Mucosa of rectum (tissue), 2 donors: ENCODE measurements around the gene PDE4D.

Experiments used
- H3K27ac ChIP-seq, 2 donors: one replicate each; pipeline ENCODE4 v1.7.0; 2013; ENCODE audit warnings: inconsistent platforms in 2 of 2, low read depth in 2 of 2, low read length in 2 of 2
- H3K27me3 ChIP-seq, 2 donors: one replicate each; pipeline ENCODE4 v1.7.0; 2013; ENCODE audit warnings: low read length in 2 of 2; ENCODE audit not compliant: control insufficient read depth in 2 of 2, insufficient read depth in 2 of 2
- H3K36me3 ChIP-seq, 2 donors: one replicate each; pipeline ENCODE4 v1.7.0; 2013; ENCODE audit warnings: low read length in 2 of 2; ENCODE audit not compliant: control insufficient read depth in 2 of 2, insufficient read depth in 2 of 2
- H3K4me1 ChIP-seq, 2 donors: one replicate each; pipeline ENCODE4 v1.7.0; 2013; ENCODE audit warnings: low read length in 2 of 2, mild to moderate bottlenecking in 1 of 2; ENCODE audit not compliant: control insufficient read depth in 2 of 2, insufficient read depth in 2 of 2
- H3K4me3 ChIP-seq, 2 donors: one replicate each; pipeline ENCODE4 v1.7.0; 2013; ENCODE audit warnings: low read length in 2 of 2
- H3K9ac ChIP-seq, 2 donors: one replicate each; pipeline ENCODE4 v1.7.0; 2013; ENCODE audit warnings: low read length in 2 of 2, low read depth in 1 of 2, mild to moderate bottlenecking in 1 of 2
- H3K9me3 ChIP-seq, 2 donors: one replicate each; pipeline ENCODE4 v1.7.0; 2013; ENCODE audit warnings: low read length in 2 of 2; ENCODE audit not compliant: control insufficient read depth in 2 of 2
- donor health status: healthy.
- donor health status: Normal muscosa, but diverticular disease.

The PDE4D gene

GRCh38 chr5:59720063-59720462 lies 173.5 kb downstream of the PDE4D start:
- no peak overlapping the region for H3K9ac ChIP-seq
- H3K36me3 ChIP-seq, result no peaks in the 10 kb centered on the region
- H3K4me1 ChIP-seq, result no peaks in the 10 kb centered on the region
- H3K9me3 ChIP-seq, result no peaks in the 10 kb centered on the region
- no peak overlapping the region for H3K4me3 ChIP-seq
- H3K27me3 ChIP-seq, result no peaks in the 10 kb centered on the region
- H3K27ac ChIP-seq, result no peak overlapping the region

GRCh38 chr5:59716966-59717500 lies 176.5 kb downstream of the PDE4D start:
- Histone ChIP-seq H3K4me1 (no peaks in the 10 kb centered on the region), H3K9me3 (no peaks in the 10 kb centered on the region), H3K27me3 (no peaks in the 10 kb centered on the region), H3K4me3 (no peak overlapping the region), H3K36me3 (no peaks in the 10 kb centered on the region), H3K27ac (no peak overlapping the region), H3K9ac (no peak overlapping the region)

- Histone ChIP-seq H3K27ac (no peak overlapping the region), H3K9me3 (no peaks in the 10 kb centered on the region), H3K4me1 (no peaks in the 10 kb centered on the region), H3K9ac (no peak overlapping the region), H3K27me3 (no peaks in the 10 kb centered on the region), H3K36me3 (no peaks in the 10 kb centered on the region), H3K4me3 (no peak overlapping the region)
These were observed 177.5 kb downstream of the PDE4D start for GRCh38 chr5:59716029-59716428.

- Histone ChIP-seq H3K4me1 (no peaks in the 10 kb centered on the region), H3K27me3 (no peaks in the 10 kb centered on the region), H3K27ac (no peak overlapping the region), H3K9ac (no peak overlapping the region), H3K9me3 (no peaks in the 10 kb centered on the region), H3K36me3 (no peaks in the 10 kb centered on the region), H3K4me3 (no peak overlapping the region)
These were observed 178.3 kb downstream of the PDE4D start for GRCh38 chr5:59715228-59715627.

GRCh38 chr5:59713498-59713844 lies 180.1 kb downstream of the PDE4D start:
- Histone ChIP-seq H3K9me3 (no peaks in the 10 kb centered on the region), H3K9ac (no peak overlapping the region), H3K4me3 (no peak overlapping the region), H3K4me1 (no peaks in the 10 kb centered on the region), H3K36me3 (no peaks in the 10 kb centered on the region), H3K27ac (no peak overlapping the region), H3K27me3 (no peaks in the 10 kb centered on the region)

- no peak overlapping the region for H3K27ac ChIP-seq
- H3K4me1 ChIP-seq, result no peaks in the 10 kb centered on the region
- no peaks in the 10 kb centered on the region for H3K9me3 ChIP-seq
- no peaks in the 10 kb centered on the region for H3K27me3 ChIP-seq
- H3K36me3 ChIP-seq, result no peaks in the 10 kb centered on the region
- no peak overlapping the region for H3K9ac ChIP-seq
- H3K4me3 ChIP-seq, result no peak overlapping the region
These were observed 180.6 kb downstream of the PDE4D start for GRCh38 chr5:59712836-59713497.

GRCh38 chr5:59711310-59711709 lies 182.2 kb downstream of the PDE4D start:
- H3K27ac ChIP-seq, result no peak overlapping the region
- H3K4me3 ChIP-seq, result no peak overlapping the region
- H3K9me3 ChIP-seq, result no peaks in the 10 kb centered on the region
- no peaks in the 10 kb centered on the region for H3K36me3 ChIP-seq
- H3K27me3 ChIP-seq, result no peaks in the 10 kb centered on the region
- H3K9ac ChIP-seq, result no peak overlapping the region
- no peaks in the 10 kb centered on the region for H3K4me1 ChIP-seq

- peak overlapping the region in 1 of 2 donors; percentile 1 for H3K27ac ChIP-seq
- no peaks in the 10 kb centered on the region for H3K36me3 ChIP-seq
- no peaks in the 10 kb centered on the region for H3K4me1 ChIP-seq
- no peaks in the 10 kb centered on the region for H3K27me3 ChIP-seq
- no peak overlapping the region for H3K4me3 ChIP-seq
- no peak overlapping the region for H3K9ac ChIP-seq
- H3K9me3 ChIP-seq, result no peaks in the 10 kb centered on the region
These were observed 183.7 kb downstream of the PDE4D start for GRCh38 chr5:59709846-59710245.

GRCh38 chr5:59709346-59709821 lies 184.1 kb downstream of the PDE4D start:
- Histone ChIP-seq H3K9me3 (no peaks in the 10 kb centered on the region), H3K36me3 (no peaks in the 10 kb centered on the region), H3K9ac (no peak overlapping the region), H3K27ac (peak overlapping the region; percentile 1 to 32), H3K27me3 (no peaks in the 10 kb centered on the region), H3K4me1 (no peaks in the 10 kb centered on the region), H3K4me3 (no peak overlapping the region)

GRCh38 chr5:59704936-59705335 lies 188.6 kb downstream of the PDE4D start:
- Histone ChIP-seq H3K27me3 (no peaks in the 10 kb centered on the region), H3K9me3 (no peaks in the 10 kb centered on the region), H3K27ac (no peak overlapping the region), H3K4me1 (no peaks in the 10 kb centered on the region), H3K36me3 (no peaks in the 10 kb centered on the region), H3K4me3 (no peak overlapping the region), H3K9ac (no peak overlapping the region)
